Dedifferentiated amniotic fluid mesenchymal stem cell (primary cell): ENCODE results near the gene MPPED1.

ENCODE experiments used
- DNase-seq: peaks from one replicate; pipeline ENCODE4 v3.0.0-alpha.2; 2016; ENCODE audit errors: extremely low spot score

The MPPED1 gene

DNA sequence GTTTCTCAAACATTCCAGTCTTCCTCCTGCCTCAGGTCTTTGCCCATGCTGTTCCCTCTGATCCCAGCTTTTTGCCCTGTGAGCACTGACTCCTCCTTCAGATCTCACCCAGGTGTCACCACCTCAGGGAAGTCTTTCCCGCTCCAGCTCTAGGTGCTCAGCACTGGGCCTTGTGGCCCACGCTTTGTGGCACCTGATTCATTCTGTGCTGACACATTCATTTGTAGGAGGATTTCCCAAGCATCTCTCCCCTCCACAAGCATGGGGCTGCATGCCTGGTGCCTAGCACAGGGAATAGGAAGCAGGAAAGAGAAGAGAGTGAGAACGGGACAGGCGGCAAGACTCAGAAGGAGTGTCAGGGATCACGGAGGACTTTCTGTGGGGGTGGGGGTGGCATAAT, 17.6 kb downstream of the MPPED1 start:
- no peak for DNase-seq

DNA sequence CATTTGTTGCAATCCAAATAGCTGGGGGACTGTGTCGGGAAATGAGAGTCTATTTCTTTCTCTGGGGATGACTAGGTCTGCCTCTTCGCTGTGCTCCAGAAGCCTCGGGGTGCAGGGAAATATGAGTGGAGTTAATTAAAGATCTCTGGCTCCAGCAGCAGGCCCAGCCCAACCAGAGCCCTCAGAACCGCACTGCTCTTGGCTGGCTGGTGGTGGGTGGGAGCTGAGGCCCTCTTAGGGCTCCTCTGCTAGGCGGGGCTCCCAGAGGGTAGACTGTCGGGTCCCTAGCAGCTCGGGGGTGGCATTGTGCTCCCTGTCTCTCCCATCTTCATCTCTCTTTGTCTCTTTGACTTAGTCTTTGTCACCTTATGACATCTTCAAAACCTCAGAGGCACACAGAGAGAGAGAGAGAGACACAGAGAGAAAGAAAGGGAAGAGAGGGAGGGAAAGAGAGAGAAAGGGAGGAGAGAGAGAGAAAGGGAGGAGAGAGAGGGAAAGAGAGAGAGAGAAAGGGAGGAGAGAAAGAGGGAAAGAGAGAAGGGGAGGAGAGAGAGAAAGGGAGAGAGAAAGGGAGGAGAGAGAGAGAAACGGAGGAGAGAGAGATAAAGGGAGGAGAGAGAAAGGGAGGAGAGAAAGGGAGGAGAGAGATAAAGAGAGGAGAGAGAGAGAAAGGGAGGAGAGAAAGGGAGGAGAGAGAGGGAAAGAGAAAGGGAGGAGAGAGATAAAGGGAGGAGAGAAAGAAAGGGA, 20.2 kb downstream of the MPPED1 start:
- DNase-seq = no peak

DNA sequence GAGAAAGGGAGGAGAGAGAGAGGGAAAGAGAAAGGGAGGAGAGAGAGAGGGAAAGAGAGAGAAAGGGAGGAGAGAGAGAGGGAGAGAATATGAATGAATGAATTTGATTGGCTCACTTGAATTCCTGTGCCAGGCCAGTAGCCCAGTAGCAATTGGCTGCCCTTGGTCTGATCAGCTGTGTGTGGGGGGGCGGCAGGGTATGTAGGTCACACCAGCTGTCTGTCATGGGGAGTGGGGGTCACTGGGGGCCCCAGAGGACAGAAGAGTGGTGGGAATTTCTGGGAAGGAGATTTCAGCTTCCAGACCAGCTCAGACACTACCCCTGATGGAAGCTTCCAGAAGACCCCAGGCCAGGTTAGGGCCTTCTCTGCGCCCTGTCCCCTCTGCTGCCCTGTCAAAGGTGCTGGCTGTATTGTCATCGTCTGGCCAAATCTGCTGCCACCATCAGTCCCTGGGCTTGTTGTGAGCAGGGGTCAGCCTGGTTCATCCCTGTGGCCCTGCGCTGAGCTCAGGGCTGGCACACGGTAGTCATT, 21.1 kb downstream of the MPPED1 start:
- no peak for DNase-seq

DNA sequence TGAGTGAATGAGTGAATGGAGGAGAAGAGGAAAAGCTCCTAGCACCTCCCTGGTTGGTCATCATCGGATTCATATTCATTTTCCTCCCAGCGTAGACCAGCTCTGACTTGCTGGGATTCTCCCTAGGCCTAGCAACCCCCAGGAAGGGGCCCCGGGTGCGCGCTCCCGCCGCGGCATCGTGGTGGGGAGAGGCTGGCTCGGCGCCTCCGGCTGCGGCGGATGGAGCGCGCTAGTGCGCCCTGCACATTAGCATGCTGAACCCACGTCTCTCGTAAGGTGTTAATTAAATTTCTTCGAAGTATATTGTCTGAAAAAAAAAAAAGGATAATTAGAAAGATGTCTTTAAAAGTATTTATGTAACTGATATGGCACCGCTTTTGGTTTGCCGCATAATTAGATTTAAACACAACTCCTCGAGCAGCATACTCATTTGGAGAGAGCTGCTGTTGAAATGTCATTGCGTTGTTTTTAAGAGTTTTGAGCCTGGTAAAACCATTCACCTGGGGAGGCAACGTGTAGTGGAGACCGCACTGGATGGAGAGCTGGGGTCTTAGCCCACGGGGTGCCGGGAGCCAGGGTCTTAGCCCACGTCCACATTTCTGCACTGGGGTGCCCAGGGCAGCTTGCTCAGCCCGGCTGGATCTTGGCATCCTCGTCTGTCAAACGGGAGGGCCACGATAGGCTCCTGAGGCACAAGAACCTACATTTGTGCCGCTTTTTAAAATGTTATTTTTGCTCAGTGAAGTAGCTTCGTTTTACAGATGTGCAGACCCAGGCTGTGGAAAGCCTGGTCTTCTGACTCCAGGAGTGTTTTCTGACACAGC, 21.8 kb downstream of the MPPED1 start:
- no peak for DNase-seq

DNA sequence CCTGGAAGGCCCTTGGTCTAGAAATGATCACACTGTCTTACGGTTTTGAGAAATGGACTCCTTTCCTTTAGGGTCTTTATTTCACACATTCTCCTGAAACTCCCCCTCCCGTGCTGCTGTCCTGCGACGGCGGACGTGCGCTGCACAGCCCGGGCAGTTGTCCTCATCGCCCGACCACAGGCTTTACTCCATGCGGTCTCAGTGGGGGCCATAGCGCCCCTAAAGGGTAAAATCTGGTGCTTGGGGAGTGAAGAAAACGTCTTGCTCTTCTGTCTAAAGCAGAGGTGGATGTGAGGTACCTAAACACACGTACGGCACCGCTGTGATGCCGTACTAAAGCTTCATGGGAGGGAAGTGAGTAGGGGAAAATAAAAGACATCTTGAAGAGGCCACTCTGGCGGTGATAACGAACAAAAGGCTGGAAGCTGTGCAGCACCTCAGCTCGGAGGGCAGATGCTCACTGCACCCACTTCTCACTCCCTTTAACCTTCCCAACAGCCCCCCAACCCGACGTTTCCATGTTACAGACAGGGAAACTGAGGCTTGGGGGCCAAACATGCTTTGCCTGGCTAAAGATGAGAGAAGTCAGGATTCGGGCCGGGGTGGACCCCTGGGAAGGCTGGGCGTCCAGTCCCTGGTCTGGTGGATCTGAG, 22.6 kb downstream of the MPPED1 start:
- no peak for DNase-seq

DNA sequence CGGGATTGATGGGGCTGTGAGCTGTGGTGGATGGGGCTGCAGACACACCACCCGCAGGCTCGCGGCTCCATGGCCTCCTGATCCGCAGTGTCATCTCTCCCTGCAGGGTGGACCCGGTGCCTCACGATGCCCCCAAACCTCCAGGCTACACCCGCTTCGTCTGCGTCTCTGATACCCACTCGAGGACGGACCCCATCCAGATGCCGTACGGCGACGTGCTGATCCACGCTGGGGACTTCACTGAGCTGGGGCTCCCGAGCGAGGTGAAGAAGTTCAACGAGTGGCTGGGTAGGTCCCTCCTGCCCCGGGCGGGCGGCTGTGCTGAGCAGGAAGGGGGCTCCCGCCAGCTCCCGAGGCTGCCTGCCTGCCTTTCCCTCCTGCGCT, 23.1 kb downstream of the MPPED1 start:
- DNase-seq = no peak

DNA sequence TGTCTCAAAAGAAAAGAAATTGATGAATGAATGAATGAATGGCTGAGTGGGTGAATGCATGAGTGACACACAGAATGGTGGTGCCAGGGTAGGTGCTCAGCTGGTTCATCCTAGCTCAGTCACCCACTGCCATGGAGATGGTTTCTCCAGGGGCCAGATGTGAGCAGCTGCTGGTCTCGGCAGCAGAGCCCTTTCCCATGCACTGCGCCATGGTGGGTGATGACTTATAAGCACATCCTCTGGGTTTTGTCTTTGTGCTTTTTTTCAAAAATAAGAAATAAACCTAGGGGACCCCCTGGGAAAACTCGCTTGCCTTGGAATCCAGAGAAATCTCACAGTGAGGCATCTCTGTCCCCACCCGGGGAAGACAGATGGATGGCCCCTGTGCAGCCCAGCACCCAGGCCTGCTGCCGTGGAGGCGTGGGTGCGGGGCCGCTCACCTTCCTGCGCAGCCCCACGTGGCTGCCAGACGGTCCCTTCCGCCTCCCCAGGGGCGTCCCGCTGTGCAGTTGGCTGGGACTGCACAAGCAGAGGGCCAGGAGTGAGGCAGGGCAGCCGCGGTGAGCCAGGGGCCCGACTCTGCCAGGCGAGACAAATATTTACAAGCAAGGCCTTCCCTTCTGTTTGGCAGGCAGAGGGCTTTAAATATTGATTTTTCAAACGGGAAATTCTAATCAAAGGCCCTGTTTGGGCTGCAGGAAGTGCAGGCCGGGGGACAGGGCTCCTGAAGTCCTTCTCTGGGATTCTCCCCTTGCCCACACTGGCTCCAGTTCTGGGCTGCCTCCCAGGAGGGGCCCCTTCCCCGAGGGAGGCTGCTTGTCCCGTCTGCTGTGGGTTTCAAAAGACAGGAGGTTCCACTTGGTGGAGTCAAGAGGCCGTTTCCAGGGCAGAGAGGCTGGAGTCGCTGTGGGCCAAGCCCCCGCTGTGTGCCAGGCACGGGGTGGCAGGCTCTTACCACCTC, 24.3 kb downstream of the MPPED1 start:
- no peak for DNase-seq

DNA sequence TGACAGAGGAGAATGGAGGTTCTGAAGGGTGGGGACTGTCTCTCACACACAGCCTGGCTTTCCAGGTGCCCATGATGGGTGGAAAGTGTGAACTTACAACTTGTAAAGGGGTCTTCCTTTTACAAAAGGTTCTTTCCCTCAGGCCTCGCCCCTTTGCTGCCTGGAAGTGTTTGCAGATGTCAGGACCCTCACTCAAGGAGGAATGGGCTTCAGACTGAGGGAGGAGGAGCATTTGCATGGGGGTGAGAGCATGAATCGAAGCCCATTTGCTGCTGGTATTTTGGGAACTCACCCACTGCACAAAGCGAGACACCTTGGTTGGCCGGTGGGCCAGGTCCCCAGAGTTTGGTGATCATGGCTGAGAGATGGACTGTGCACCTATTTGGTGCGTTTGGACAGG, 25.1 kb downstream of the MPPED1 start:
- no peak for DNase-seq

DNA sequence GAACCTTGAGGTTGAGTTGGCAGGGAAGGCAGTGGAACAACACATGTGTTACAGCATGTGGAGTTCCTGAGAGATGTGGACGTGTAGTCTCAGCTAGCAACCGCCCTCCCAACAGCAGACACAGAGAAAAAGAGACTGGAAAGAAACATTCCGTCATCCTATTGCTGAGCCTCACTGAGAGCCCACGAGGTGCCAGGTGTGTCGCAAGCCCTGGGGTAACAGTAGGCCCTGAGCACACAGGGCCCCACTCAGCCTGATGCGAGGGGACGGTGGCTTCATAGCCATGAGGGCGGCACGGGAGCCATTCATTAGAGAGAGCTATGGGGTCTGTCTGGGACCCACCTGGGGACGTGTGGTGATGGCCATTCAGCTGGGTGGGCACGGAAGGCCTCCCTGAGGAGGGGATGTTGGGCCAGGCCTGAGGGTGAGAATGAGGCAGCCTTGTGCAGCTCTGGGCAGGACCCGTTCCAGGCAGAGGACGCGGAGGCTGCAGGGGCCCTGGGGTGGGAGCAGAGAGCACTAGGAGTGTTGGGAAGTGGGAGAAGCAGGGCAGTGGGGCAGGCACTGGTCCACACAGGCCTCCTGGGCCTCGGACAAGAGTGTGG, 26.2 kb downstream of the MPPED1 start:
- no peak for DNase-seq

DNA sequence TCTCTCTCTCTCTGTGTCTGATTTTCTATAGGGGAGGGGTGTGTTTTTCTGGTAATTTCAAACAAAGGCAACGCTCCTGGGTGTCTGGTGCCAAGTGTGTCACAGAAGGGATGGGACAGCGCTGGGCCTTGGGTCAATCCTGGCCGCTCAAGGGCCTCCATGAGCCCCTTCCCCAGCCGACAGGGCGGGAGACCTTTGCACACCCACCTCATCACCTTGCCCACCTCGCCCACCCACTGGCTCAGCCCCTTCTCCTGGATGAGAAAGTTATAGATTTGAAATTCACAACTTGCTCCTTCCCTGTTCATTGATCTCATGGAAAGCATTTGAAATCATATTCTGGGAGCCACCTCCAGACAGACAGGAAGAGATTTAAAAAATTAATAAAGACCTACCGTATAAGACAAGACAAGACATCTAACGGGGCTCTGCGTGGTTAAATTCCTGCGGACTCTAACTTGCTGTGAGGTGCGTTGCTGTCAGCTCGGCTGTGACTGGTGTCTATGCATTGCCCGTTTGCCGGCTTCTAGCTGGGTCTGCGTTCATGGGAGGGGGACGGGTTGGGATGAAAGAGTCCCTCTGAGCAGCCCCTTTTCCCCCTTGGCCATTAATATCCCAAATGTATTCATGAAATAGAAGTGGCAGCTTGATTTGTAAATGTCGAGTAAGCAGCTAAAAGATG, 27.0 kb downstream of the MPPED1 start:
- no peak for DNase-seq

DNA sequence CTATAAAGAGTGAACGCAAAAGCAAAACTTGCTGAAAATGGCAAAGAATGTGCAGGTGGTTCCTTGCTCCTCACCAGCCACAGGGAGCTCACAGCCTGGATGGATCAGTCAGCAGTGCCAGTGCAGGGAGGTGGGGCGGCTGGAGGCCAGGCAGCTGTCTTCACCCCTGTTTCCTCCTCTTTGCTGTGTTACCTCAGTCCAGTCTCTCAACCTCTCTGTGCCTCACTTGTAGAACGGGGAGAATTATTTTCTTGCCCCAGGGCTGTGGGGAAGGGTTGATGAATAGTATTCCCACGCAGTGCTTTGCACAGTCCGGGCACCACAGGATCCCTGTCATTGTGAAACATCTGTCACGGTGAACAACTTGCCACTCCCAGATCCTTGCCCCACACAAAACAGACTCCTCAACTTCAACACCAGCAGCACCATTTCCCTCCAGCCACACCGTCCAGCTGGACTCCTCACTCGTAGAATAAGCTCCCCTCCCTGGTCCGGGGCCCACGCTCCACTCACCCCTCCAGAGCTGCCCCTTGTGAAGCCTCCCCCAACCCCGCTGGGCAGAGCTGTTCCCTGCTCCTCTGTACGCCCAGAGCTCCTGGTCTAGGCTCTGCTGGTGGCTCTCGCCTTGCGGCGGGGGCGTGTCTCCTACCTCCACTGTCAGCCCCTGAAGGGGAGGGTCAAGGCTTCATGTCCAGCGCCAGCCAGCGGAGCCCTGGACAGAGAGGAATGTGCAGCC, 27.7 kb downstream of the MPPED1 start:
- DNase-seq = no peak

DNA sequence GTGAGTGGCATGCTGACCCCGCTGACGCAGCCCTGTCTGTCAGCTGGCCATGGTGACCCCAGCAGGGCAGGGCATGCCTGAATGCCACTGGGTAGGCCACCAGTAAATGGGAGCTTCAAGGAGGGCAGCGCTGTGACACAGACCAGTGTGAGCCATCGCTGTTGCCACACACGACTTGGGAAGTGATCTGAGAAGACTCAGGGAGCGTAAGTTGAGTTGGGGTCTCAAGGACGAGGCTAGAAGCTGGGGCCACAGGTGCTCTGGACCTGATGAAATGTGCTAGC, 28.2 kb downstream of the MPPED1 start:
- no peak for DNase-seq

DNA sequence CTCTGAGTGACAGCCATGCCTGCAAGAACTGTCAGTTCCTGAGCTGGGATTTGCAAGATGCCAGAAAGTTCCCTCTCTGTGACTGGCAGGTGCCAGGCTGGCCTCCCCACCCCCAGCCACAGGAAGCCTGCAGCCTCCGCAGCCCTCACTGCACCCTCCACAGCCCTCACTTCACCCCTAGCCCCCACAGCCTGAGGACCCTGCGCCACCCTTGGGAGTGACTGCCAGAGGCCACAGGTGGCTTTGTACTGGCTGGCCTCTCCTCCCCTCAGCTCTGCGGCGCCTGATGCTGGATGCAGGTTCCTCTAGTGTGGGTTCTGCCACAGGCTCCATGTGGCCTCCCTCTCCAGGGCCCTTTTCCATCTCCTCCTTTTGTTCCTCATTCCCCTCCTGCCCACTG, 28.7 kb downstream of the MPPED1 start:
- no peak for DNase-seq

DNA sequence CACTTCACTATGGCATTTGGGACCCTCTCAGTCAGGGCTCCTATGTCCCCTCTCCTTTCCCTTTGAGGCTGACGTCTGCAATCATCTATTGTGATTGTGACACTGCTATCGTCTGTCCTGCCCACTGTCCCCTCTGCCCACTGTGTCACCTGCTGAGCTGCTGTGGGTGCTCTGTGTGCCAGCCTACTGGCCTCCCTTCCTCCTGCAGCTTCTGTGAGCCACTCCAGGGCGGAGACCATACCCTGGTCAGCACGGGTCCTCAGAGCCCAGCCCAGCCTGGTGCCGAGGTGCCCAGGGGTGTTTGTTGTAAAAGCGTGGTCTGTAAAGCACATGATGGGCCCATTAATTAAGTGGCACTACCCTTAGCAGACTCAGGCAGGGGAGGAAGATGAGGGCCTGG, 29.4 kb downstream of the MPPED1 start:
- no peak for DNase-seq

DNA sequence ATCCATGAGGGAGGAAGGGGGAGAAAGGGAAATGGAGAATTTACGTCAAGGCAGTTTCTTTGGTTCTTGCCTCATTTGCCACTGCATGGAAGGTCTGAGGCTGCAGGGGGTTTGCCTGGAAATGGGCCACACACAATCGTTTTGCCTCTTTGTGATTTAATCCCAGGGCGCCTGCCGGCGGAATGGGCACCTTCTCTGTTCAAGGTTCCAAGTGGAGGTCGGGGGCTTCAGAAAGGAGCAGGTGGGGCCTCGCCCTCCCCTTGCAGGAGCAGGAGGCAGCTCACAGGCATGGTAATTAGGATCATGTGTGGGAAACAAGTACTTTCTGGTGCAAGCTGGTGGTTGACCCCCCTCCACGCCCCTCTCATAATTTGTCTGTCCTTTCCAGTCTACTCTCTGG, 29.9 kb downstream of the MPPED1 start:
- no peak for DNase-seq

DNA sequence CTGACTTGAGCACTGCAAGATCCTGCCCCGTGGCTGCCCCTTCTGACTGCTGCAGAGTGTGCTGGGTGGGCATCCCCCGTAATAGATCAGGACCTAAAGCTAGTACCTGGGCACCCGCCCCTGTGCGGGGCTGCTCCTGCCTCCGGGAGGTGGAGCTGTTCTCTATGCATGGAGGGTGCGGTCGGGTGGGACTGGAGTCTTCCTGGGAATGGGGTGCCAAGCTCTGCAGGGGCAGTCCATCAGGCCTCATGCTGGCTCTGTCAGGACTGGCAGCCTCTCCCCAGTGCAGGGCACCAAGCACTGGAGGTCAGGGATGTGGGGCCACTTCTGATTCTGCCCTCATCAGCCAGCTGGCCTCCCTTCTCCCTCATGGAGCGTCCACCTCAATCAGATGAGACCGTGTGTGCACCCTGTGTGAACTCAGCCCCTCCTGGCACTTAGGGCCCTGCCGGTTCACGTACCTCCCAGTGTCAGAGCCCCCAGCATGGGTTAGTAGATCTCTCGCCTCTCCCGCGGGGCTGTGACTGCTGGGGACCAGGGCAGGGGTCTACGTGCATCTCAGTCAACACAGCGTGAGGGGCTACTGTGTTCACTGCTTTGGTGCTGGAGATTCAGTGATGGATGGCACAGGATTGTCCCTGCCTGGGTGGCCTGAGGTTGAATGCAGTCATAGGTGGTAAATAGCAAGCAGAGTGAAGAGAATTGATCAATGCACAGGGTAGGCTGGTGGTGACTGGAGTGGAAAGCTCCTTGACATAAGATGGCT, 30.8 kb downstream of the MPPED1 start:
- DNase-seq = no peak

DNA sequence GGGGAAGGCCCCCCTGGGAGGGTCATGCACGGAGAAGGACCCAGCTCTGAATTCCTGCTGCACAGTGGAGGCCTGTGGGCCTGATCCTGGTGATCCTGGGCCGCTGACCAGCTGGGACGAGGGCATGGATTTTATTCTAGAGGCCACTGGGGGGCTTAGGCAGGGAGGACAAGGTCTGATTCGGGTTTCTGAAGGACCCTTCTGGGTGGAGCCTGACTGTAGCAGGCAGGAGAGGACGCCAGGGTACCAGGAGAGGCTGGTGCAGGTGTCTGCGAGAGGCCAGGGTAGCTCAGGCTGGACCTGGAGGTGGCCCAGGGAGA, 31.3 kb downstream of the MPPED1 start:
- no peak for DNase-seq

DNA sequence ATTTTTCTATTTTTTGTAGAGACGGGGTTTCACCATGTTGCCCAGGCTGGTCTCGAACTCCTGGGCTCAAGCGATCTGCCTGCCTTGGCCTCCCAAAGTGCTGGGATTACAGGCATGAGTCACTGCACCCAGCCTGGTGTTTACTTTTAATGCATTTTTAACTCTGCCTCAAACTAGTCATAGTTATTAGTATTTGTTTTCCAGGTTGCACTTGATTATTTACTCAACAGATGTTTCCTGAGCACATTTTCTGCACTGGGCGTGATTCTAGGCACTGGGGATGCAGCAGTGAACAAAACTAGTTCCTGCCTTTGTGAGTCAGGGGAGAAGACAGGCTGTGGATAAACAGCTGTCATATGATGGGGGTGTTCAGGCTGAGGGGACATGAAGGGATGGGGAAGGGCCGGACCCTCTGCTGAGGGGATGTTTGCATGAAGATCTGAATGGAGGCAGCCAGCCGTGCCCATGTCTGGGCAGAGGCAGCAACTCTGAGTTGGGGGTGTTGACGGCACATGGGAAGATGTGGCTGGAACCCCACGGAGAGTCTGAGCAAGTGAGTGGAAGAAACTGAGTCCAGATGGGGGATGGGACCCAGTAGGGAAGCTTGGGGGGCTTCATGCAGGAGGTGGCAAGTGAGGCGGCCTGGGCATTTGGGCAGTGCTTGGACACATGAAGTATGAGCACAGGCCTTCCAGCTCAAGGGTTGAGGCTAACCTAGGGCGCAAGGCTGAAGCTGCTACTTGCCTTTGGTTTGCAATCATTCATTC, 34.4 kb downstream of the MPPED1 start:
- no peak for DNase-seq

DNA sequence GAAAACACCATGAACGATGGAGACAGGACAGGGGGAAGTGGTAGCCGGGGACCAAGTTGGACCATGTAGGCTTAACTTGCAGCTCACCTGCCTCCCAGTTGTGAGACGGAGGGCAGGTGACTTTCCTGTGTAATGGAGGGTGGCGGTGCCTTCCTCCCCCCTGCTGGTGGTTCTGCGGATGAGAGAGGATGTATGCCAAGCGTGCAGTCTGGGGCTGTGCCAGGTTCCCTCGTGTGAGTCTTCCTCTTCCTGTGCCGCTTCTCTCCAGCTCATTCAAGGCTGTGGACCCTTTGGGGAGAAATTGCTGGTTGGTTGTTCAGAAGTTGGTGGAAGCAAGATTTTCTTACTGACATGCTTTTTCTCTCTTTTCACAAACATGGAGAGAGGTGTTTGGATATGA, 35.1 kb downstream of the MPPED1 start:
- DNase-seq = no peak
